Uterus (tissue), 2 donors: ENCODE measurements around the gene ITGB5.
A peak's percentile ranks its signal among the peaks of the same experiment; 100 is the strongest.

Experiments
- CTCF ChIP-seq, 4 experiments: fragments of 200-600 bp in 2 of 4; fragments of 450-650 bp in 2 of 4; sonication (generic) in 2 of 4; IDR thresholded peaks; one replicate each; pipeline ENCODE4 v1.5.1; 2016 to 2019; ENCODE audit warnings: antibody characterized with exemption in 4 of 4, mild to moderate bottlenecking in 2 of 4, moderate library complexity in 1 of 4
- POLR2A ChIP-seq, 2 donors: fragments of 450-650 bp; IDR thresholded peaks; one replicate each; pipeline ENCODE4 v1.6.1; 2016; ENCODE audit warnings: antibody characterized with exemption in 2 of 2, mild to moderate bottlenecking in 1 of 2, moderate library complexity in 1 of 2

DNA sequence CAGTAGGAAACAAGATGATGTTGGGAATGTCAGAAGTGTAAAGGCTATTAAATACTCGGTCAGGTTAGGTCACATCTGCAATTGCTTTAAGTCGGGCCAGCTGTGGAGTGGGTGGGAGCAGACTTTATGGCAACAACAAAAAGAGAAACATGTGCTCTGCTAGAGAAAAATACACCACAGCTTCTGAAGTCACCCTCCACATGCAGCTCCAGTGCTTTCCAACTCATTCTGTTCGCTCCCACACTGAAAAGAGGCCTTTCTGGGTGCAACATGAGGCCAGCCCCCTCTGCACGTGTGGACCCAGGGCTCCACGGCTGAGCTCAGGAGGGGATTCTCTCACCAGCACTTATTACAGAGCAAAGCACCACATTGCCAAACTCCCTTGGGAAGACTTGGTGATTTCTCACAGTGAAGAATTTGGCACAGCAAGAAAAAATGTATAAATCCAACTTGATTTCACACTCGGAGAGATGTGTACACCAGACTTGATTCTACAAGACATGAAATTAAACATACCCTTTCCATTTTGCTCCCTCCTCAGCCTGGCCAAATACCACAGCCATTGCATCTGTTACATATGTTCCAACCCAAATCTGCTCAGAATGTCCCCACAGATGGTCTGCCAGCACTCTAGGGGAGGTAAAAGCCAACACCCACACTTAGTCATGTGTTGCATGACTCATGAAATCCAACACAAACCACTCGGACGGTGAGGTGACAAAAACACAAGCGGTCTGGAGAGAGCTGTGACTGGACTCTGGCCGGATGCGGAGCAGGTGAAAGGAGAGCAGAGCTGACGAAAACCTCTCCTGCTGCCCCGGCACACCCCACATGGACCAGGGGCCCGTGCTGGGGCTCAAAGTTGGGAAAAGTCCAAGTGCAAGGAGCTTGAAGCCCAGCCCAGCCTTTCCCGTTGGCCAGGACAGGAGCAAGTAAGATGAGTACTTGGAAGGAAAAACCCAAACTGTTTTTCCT is 74.6 kb downstream of the ITGB5 start:
- TF ChIP-seq POLR2A (IDR thresholded peaks at IDR 0.05) (peak in 1 of 2 donors; percentile 36), CTCF (IDR thresholded peaks at IDR 0.05) (no peak)
